Measurements from ENCODE around the gene ZC3H4.
"Not testable (repeated sequence)": the region's sequence is repeated elsewhere in the genome, so short reads cannot be mapped to it uniquely, and the experiment has no call there.

Gene ZC3H4

GRCh38 chr19:47089767-47090350 lies 23.7 kb downstream of the ZC3H4 start:
- Histone ChIP-seq H3K4me1 (ENCODE audit: control insufficient read depth in 5 of 5, insufficient read depth in 5 of 5, low read length in 5 of 5) (peaks cover 0 to 12% (median 6%) of the 10 kb centered on the region in 5 donors), H3K27ac (ENCODE audit: low read depth, low read length) (no peak overlapping the region), H3K9me3 (ENCODE audit: control insufficient read depth in 5 of 5, low read length in 5 of 5) (no peaks in the 10 kb centered on the region), H3K27me3 (ENCODE audit: control insufficient read depth in 5 of 5, insufficient read depth in 4 of 5, low read length in 5 of 5) (no peaks in the 10 kb centered on the region), H3K4me3 (ENCODE audit: low read depth in 1 of 5, low read length in 5 of 5) (no peak overlapping the region), H3K9ac (ENCODE audit: low read length in 5 of 5) (no peak overlapping the region), H3K36me3 (ENCODE audit: control insufficient read depth in 5 of 5, insufficient read depth in 5 of 5, low read length in 5 of 5) (peaks cover 4 to 80% (median 63%) of the 10 kb centered on the region in 5 donors)

GRCh38 chr19:47086280-47086679 lies 27.3 kb downstream of the ZC3H4 start:
- no peaks in the 10 kb centered on the region for H3K27me3 ChIP-seq (ENCODE audit: control insufficient read depth in 5 of 5, insufficient read depth in 4 of 5, low read length in 5 of 5)
- H3K4me3 ChIP-seq (ENCODE audit: low read depth in 1 of 5, low read length in 5 of 5), result no peak overlapping the region
- H3K9me3 ChIP-seq (ENCODE audit: control insufficient read depth in 5 of 5, low read length in 5 of 5), result no peaks in the 10 kb centered on the region
- peaks cover 9 to 94% (median 80%) of the 10 kb centered on the region in 5 donors for H3K36me3 ChIP-seq (ENCODE audit: control insufficient read depth in 5 of 5, insufficient read depth in 5 of 5, low read length in 5 of 5)
- H3K4me1 ChIP-seq (ENCODE audit: control insufficient read depth in 5 of 5, insufficient read depth in 5 of 5, low read length in 5 of 5), result no peaks in the 10 kb centered on the region
- no peak overlapping the region for H3K27ac ChIP-seq (ENCODE audit: low read depth, low read length)
- no peak overlapping the region for H3K9ac ChIP-seq (ENCODE audit: low read length in 5 of 5)

DNA sequence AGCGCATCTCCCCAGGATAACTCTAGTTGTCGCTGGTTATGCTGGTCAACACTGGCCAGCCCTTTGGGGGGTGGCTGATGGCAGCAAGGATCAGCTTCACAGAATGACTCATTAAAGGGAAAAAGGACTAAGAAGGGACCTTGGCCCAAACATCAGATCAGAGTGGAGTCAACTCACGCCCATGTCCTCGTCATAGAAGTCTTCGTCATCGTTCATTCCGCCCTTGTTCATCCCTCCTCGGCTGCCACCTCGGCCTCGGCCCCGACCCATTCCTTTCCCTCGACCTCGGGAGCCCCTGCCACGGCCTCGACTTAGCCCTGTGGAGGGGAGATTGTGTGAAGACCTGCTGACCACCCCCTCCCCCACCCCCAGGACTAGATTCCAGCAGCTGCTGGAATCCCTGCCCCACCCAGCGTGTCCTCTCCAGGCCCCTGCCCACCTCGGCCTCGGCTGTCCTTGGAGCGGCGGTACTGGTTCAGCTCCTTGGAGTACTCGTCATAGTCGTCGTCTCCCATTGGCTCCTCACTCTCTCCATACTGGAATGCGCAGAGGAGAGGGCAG lies 28.6 kb downstream of the ZC3H4 start:
- peaks cover 0 to 2% (median under 1%) of the 10 kb centered on the region in 5 donors for H3K4me1 ChIP-seq (ENCODE audit: control insufficient read depth in 5 of 5, insufficient read depth in 5 of 5, low read length in 5 of 5)
- H3K27me3 ChIP-seq (ENCODE audit: control insufficient read depth in 5 of 5, insufficient read depth in 4 of 5, low read length in 5 of 5), result no peaks in the 10 kb centered on the region
- H3K27ac ChIP-seq (ENCODE audit: low read depth, low read length), result no peak overlapping the region
- H3K9ac ChIP-seq (ENCODE audit: low read length in 5 of 5), result no peak overlapping the region
- peaks cover 7 to 94% (median 76%) of the 10 kb centered on the region in 5 donors for H3K36me3 ChIP-seq (ENCODE audit: control insufficient read depth in 5 of 5, insufficient read depth in 5 of 5, low read length in 5 of 5)
- H3K4me3 ChIP-seq (ENCODE audit: low read depth in 1 of 5, low read length in 5 of 5), result no peak overlapping the region
- no peaks in the 10 kb centered on the region for H3K9me3 ChIP-seq (ENCODE audit: control insufficient read depth in 5 of 5, low read length in 5 of 5)

DNA sequence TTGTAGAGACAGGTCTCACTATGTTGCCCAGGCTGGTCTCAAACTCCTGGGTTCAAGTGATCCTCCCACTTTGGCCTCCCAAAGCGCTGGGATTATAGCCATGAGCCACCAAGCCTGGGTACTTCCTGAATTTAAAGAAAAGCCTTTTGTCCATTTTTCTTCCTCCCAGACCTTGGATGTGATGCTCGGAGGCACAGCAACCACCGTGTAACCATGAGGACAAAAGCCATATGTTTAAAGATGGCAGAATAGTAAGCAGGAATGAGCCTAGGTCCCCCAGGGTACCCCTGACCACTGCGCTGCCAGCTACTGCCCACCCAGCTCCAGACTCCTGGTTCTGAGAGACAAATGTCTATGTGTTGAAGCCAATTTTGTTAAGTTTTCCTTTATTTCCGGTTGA lies 31.1 kb downstream of the ZC3H4 start:
- H3K36me3 ChIP-seq (ENCODE audit: control insufficient read depth in 5 of 5, insufficient read depth in 5 of 5, low read length in 5 of 5), result peaks cover 7 to 83% (median 59%) of the 10 kb centered on the region in 5 donors

GRCh38 chr19:47081095-47081494 lies 32.5 kb downstream of the ZC3H4 start:
- no peaks in the 10 kb centered on the region for H3K9me3 ChIP-seq (ENCODE audit: control insufficient read depth in 5 of 5, low read length in 5 of 5)
- H3K9ac ChIP-seq (ENCODE audit: low read length in 5 of 5), result no peak overlapping the region
- H3K4me1 ChIP-seq (ENCODE audit: control insufficient read depth in 5 of 5, insufficient read depth in 5 of 5, low read length in 5 of 5), result peaks cover 0 to 8% (median 6%) of the 10 kb centered on the region in 5 donors
- no peak overlapping the region for H3K4me3 ChIP-seq (ENCODE audit: low read depth in 1 of 5, low read length in 5 of 5)
- H3K36me3 ChIP-seq (ENCODE audit: control insufficient read depth in 5 of 5, insufficient read depth in 5 of 5, low read length in 5 of 5), result peaks cover 7 to 83% (median 59%) of the 10 kb centered on the region in 5 donors
- H3K27ac ChIP-seq (ENCODE audit: low read depth, low read length), result no peak overlapping the region
- no peaks in the 10 kb centered on the region for H3K27me3 ChIP-seq (ENCODE audit: control insufficient read depth in 5 of 5, insufficient read depth in 4 of 5, low read length in 5 of 5)

More for the DNA sequence above, 31.1 kb downstream of the ZC3H4 start:
- Histone ChIP-seq H3K27me3 (ENCODE audit: control insufficient read depth in 5 of 5, insufficient read depth in 4 of 5, low read length in 5 of 5) (no peaks in the 10 kb centered on the region), H3K4me3 (ENCODE audit: low read depth in 1 of 5, low read length in 5 of 5) (no peak overlapping the region), H3K9me3 (ENCODE audit: control insufficient read depth in 5 of 5, low read length in 5 of 5) (no peaks in the 10 kb centered on the region), H3K9ac (ENCODE audit: low read length in 5 of 5) (no peak overlapping the region), H3K4me1 (ENCODE audit: control insufficient read depth in 5 of 5, insufficient read depth in 5 of 5, low read length in 5 of 5) (peaks cover 0 to 8% (median 6%) of the 10 kb centered on the region in 5 donors), H3K27ac (ENCODE audit: low read depth, low read length) (no peak overlapping the region)

DNA sequence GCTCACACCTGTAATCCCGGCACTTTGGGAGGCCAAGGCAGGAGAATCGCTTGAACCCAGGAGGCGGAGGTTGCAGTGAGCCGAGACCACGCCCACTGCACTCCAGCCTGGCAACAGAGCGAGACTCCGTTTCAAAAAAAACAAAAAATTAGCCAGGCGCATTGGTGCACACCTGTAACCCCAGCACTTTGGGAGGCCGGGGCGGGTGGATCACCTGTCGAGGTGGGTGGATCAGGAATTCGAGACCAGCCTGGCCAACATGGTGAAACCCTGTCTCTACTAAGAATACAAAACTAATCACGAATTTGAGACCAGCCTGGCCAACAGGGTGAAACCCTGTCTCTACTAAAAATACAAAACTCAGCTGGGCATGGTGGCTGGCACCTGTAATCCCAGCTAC lies 35.2 kb downstream of the ZC3H4 start:
- not testable (repeated sequence) for H3K9me3 ChIP-seq (ENCODE audit: control insufficient read depth in 5 of 5, low read length in 5 of 5); H3K27ac ChIP-seq (ENCODE audit: low read depth, low read length); H3K27me3 ChIP-seq (ENCODE audit: control insufficient read depth in 5 of 5, insufficient read depth in 4 of 5, low read length in 5 of 5); H3K9ac ChIP-seq (ENCODE audit: low read length in 5 of 5); H3K4me3 ChIP-seq (ENCODE audit: low read depth in 1 of 5, low read length in 5 of 5)
- Histone ChIP-seq H3K4me1 (ENCODE audit: control insufficient read depth in 5 of 5, insufficient read depth in 5 of 5, low read length in 5 of 5) (peaks cover 0 to 18% (median 10%) of the 10 kb centered on the region in 5 donors), H3K36me3 (ENCODE audit: control insufficient read depth in 5 of 5, insufficient read depth in 5 of 5, low read length in 5 of 5) (peaks cover 4 to 80% (median 54%) of the 10 kb centered on the region in 5 donors)

- no peak overlapping the region for H3K4me3 ChIP-seq (ENCODE audit: low read depth in 1 of 5, low read length in 5 of 5)
- H3K9me3 ChIP-seq (ENCODE audit: control insufficient read depth in 5 of 5, low read length in 5 of 5), result no peaks in the 10 kb centered on the region
- H3K4me1 ChIP-seq (ENCODE audit: control insufficient read depth in 5 of 5, insufficient read depth in 5 of 5, low read length in 5 of 5), result peaks cover 0 to 18% (median 10%) of the 10 kb centered on the region in 5 donors
- H3K27ac ChIP-seq (ENCODE audit: low read depth, low read length), result no peak overlapping the region
- H3K27me3 ChIP-seq (ENCODE audit: control insufficient read depth in 5 of 5, insufficient read depth in 4 of 5, low read length in 5 of 5), result no peaks in the 10 kb centered on the region
- H3K9ac ChIP-seq (ENCODE audit: low read length in 5 of 5), result peak overlapping the region in 1 of 5 donors; percentile 23
- peaks cover 0 to 76% (median 51%) of the 10 kb centered on the region in 5 donors for H3K36me3 ChIP-seq (ENCODE audit: control insufficient read depth in 5 of 5, insufficient read depth in 5 of 5, low read length in 5 of 5)
These were observed 37.6 kb downstream of the ZC3H4 start for GRCh38 chr19:47075941-47076340.

- Histone ChIP-seq H3K27me3 (ENCODE audit: control insufficient read depth in 5 of 5, insufficient read depth in 4 of 5, low read length in 5 of 5) (no peaks in the 10 kb centered on the region), H3K36me3 (ENCODE audit: control insufficient read depth in 5 of 5, insufficient read depth in 5 of 5, low read length in 5 of 5) (peaks cover 0 to 76% (median 54%) of the 10 kb centered on the region in 5 donors), H3K4me1 (ENCODE audit: control insufficient read depth in 5 of 5, insufficient read depth in 5 of 5, low read length in 5 of 5) (peaks cover 0 to 18% (median 10%) of the 10 kb centered on the region in 5 donors), H3K27ac (ENCODE audit: low read depth, low read length) (no peak overlapping the region), H3K9me3 (ENCODE audit: control insufficient read depth in 5 of 5, low read length in 5 of 5) (no peaks in the 10 kb centered on the region), H3K9ac (ENCODE audit: low read length in 5 of 5) (peak overlapping the region in 2 of 5 donors; percentile 9 to 23), H3K4me3 (ENCODE audit: low read depth in 1 of 5, low read length in 5 of 5) (no peak overlapping the region)
These were observed 38.3 kb downstream of the ZC3H4 start for GRCh38 chr19:47075179-47075810.

DNA sequence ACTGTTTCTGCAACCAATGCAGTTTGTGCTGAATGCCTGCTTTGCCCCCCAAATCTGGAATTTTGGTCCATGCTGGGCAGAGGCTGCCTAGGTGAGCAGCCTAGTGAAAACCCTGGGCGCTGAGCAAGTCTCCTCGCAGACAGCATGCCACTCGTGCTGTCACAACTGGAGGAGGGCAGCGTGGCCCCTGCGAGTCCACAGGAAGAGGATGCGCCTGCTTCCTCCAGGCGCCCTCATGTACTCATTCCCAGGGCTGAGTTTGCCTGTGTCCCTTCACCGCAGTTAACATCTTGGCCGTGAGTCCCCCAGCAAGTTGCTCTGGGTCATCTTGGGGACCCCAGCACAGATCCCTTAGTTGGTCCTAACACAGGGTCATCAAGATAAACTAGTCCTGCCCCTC lies 39.0 kb downstream of the ZC3H4 start:
- H3K4me3 ChIP-seq (ENCODE audit: low read depth in 1 of 5, low read length in 5 of 5), result no peak overlapping the region
- H3K4me1 ChIP-seq (ENCODE audit: control insufficient read depth in 5 of 5, insufficient read depth in 5 of 5, low read length in 5 of 5), result peaks cover 0 to 15% (median 5%) of the 10 kb centered on the region in 5 donors
- no peak overlapping the region for H3K27ac ChIP-seq (ENCODE audit: low read depth, low read length)
- peaks cover 0 to 77% (median 57%) of the 10 kb centered on the region in 5 donors for H3K36me3 ChIP-seq (ENCODE audit: control insufficient read depth in 5 of 5, insufficient read depth in 5 of 5, low read length in 5 of 5)
- H3K9ac ChIP-seq (ENCODE audit: low read length in 5 of 5), result no peak overlapping the region
- H3K9me3 ChIP-seq (ENCODE audit: control insufficient read depth in 5 of 5, low read length in 5 of 5), result no peaks in the 10 kb centered on the region
- H3K27me3 ChIP-seq (ENCODE audit: control insufficient read depth in 5 of 5, insufficient read depth in 4 of 5, low read length in 5 of 5), result no peaks in the 10 kb centered on the region

GRCh38 chr19:47073574-47073973 lies 40.0 kb downstream of the ZC3H4 start:
- H3K9me3 ChIP-seq (ENCODE audit: control insufficient read depth in 5 of 5, low read length in 5 of 5), result no peaks in the 10 kb centered on the region
- H3K9ac ChIP-seq (ENCODE audit: low read length in 5 of 5), result no peak overlapping the region
- H3K27ac ChIP-seq (ENCODE audit: low read depth, low read length), result no peak overlapping the region
- H3K4me3 ChIP-seq (ENCODE audit: low read depth in 1 of 5, low read length in 5 of 5), result no peak overlapping the region
- peaks cover 0 to 86% (median 67%) of the 10 kb centered on the region in 5 donors for H3K36me3 ChIP-seq (ENCODE audit: control insufficient read depth in 5 of 5, insufficient read depth in 5 of 5, low read length in 5 of 5)
- peaks cover 0 to 12% (median 2%) of the 10 kb centered on the region in 5 donors for H3K4me1 ChIP-seq (ENCODE audit: control insufficient read depth in 5 of 5, insufficient read depth in 5 of 5, low read length in 5 of 5)
- no peaks in the 10 kb centered on the region for H3K27me3 ChIP-seq (ENCODE audit: control insufficient read depth in 5 of 5, insufficient read depth in 4 of 5, low read length in 5 of 5)

Data from subcutaneous abdominal adipose tissue (tissue), 5 donors.